Right atrium auricular region (tissue), 2 donors: ENCODE data around the gene FNDC4. TPM values are rescaled to one million over a fixed set of nuclear protein-coding genes. Genes with fewer than 3 reads are reported as not detected.
A peak's percentile ranks its signal among the peaks of the same experiment; 100 is the strongest.
"Not testable (repeated sequence)": the region's sequence is repeated elsewhere in the genome, so short reads cannot be mapped to it uniquely, and the experiment has no call there.

Experiments used
- DNase-seq: peaks from one replicate; pipeline ENCODE4 v3.0.0-alpha.2; 2019; ENCODE audit warnings: low spot score
- H3K27ac ChIP-seq, 2 donors: fragments of 200-600 bp; sonication (generic); 1 replicate in 1 of 2; 2 replicates in 1 of 2; pipeline ENCODE4 v1.5.1; 2016 to 2019
- H3K27me3 ChIP-seq, 2 donors: fragments of 200-600 bp; sonication (generic); one replicate each; pipeline versions ENCODE4 v1.5.1 to v1.6.0; 2017 to 2019
- H3K36me3 ChIP-seq: fragments of 200-600 bp; sonication (generic); one replicate; pipeline ENCODE4 v1.5.1; 2016
- H3K4me1 ChIP-seq, 2 donors: fragments of 200-600 bp; sonication (generic); one replicate each; pipeline versions ENCODE4 v1.5.1 to v1.6.0; 2017 to 2019
- H3K4me3 ChIP-seq, 2 donors: fragments of 200-600 bp; sonication (generic); 1 replicate in 1 of 2; 2 replicates in 1 of 2; pipeline ENCODE4 v1.5.1; 2017 to 2019; ENCODE audit warnings: mild to moderate bottlenecking in 1 of 2, moderate library complexity in 1 of 2
- H3K9me3 ChIP-seq, 2 donors: fragments of 200-600 bp; sonication (generic); one replicate each; pipeline ENCODE4 v1.5.1; 2019
- CTCF ChIP-seq, 2 donors: fragments of 200-600 bp; sonication (generic); IDR thresholded peaks; one replicate each; pipeline ENCODE4 v1.5.1; 2019; ENCODE audit warnings: antibody characterized with exemption in 2 of 2
- total RNA-seq, 2 donors: library from RNA; depleted of rRNA; stranded (reverse); fragments of >200 nt; gene quantifications; one replicate each; pipeline ENCODE4 v1.1.0, GENCODE V29; 2016

Gene FNDC4, protein sequence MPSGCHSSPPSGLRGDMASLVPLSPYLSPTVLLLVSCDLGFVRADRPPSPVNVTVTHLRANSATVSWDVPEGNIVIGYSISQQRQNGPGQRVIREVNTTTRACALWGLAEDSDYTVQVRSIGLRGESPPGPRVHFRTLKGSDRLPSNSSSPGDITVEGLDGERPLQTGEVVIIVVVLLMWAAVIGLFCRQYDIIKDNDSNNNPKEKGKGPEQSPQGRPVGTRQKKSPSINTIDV
- total RNA-seq: 10 to 100 TPM in 1 of 2 donors, 1 to 10 TPM in 1; 2.2 to 19.3 TPM

DNA sequence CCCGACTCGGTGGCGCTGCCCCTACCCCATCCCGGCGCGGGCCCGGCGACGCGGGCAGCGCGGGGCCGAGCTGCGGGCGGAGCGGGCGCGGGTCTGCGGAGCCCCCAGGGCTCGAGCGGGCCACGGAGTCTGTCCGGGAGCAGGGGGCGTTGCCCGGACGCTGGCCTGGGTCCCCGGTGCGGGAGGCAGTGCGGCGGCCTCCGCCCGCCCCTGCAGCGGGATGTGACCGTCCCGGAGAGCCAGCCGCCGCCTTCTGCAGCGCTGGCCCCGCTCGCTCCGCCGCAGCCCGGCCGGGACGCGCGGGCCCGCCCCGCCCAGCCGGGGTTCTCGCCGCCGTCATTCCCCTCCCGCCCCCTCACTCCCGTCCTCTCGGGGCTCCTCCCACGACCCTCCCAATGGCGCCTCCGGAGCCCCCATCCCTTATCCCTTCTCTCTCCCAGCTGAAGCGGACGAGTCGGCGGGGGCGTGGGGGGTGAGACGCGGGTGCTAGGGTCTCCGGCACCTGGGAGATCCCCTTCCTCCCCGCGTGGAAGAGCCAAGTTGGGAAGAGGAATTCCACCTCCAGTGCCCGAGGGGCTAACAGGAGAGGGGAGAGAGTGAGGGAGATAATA is at the start of gene FNDC4:
FNDC4 (minus strand) TSS at position 257 of the 611 bp plus-strand sequence. CDS start 521 bp downstream, outside the sequence.
- Histone ChIP-seq H3K4me1 (peaks cover 0 to 17% of the 10 kb centered on the region in 2 donors), H3K36me3 (no peaks in the 10 kb centered on the region), H3K9me3 (no peaks in the 10 kb centered on the region), H3K27ac (peak within 1 kb of the TSS in 1 of 2 donors; percentile 48), H3K4me3 (peak within 1 kb of the TSS; percentile 40 to 60), H3K27me3 (no peaks in the 10 kb centered on the region)
- DNase-seq: no peak
- no peak for TF ChIP-seq CTCF (IDR thresholded peaks at IDR 0.05)

GRCh38 chr2:27544143-27544821 is 49.3 kb upstream of the FNDC4 start:
- TF ChIP-seq CTCF (IDR thresholded peaks at IDR 0.05): no peak
- H3K27ac ChIP-seq: no peak overlapping the region

GRCh38 chr2:27539649-27540048 is 44.6 kb upstream of the FNDC4 start:
- not testable (repeated sequence) for H3K4me1 ChIP-seq, H3K27ac ChIP-seq, H3K4me3 ChIP-seq, DNase-seq, H3K9me3 ChIP-seq, H3K36me3 ChIP-seq, H3K27me3 ChIP-seq

More at GRCh38 chr2:27544143-27544821, 49.3 kb upstream of the FNDC4 start:
- H3K36me3 ChIP-seq: no peaks in the 10 kb centered on the region
- H3K27me3 ChIP-seq: no peaks in the 10 kb centered on the region
- peaks cover 0 to 14% of the 10 kb centered on the region in 2 donors for H3K9me3 ChIP-seq
- no peak for DNase-seq
- H3K4me3 ChIP-seq: no peak overlapping the region
- no peaks in the 10 kb centered on the region for H3K4me1 ChIP-seq

DNA sequence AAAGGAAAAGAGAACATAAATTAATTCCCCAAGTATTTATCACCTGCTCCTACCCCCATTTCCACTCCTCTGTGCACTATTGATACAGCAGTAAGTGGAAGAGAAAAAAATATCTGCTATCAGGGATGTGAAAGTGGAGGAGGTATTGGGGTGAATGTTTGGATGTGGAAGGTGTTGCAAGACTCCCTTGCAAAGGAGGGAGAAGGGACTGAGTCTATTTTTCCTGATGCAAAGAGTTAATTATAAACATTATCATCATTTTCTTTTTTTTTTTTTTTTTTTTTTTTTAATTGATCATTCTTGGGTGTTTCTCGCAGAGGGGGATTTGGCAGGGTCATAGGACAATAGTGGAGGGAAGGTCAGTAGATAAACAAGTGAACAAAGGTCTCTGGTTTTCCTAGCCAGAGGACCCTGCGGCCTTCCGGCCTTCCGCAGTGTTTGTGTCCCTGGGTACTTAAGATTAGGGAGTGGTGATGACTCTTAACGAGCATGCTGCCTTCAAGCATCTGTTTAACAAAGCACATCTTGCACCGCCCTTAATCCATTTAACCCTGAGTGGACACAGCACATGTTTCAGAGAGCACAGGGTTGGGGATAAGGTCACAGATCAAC is 43.9 kb upstream of the FNDC4 start:
- DNase-seq: not testable (repeated sequence)

DNA sequence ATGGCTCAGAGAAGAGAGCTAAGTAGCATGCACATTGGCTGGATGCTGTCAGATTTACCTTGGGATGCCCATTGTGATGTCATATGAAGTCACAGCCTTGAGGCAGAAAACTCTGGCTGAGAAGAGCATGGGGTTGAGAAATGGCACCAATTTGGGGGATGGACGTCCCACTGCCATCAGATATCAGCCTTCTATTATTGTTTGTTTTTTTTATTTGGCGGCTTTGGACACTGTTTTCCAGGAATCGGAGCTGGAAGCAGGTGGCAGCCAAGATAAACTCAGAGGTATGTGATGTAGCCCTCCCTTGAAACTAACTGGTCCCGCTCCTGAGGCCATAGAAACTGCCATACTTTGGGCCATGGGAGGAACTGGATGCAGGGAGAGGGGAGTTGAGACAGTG is 42.3 kb upstream of the FNDC4 start:
- no peaks in the 10 kb centered on the region for H3K9me3 ChIP-seq
- H3K36me3 ChIP-seq: no peaks in the 10 kb centered on the region
- no peaks in the 10 kb centered on the region for H3K4me1 ChIP-seq
- no peak for TF ChIP-seq CTCF (IDR thresholded peaks at IDR 0.05)
- no peaks in the 10 kb centered on the region for H3K27me3 ChIP-seq
- no peak overlapping the region for H3K4me3 ChIP-seq
- no peak overlapping the region for H3K27ac ChIP-seq
- no peak for DNase-seq

More for the DNA sequence above, 43.9 kb upstream of the FNDC4 start:
- H3K27me3 ChIP-seq, H3K4me1 ChIP-seq, H3K4me3 ChIP-seq, H3K36me3 ChIP-seq, H3K27ac ChIP-seq, H3K9me3 ChIP-seq: not testable (repeated sequence)

- H3K36me3 ChIP-seq: no peaks in the 10 kb centered on the region
- H3K9me3 ChIP-seq: no peaks in the 10 kb centered on the region
- no peaks in the 10 kb centered on the region for H3K4me1 ChIP-seq
- no peak for TF ChIP-seq CTCF (IDR thresholded peaks at IDR 0.05)
- no peak for DNase-seq
- no peak overlapping the region for H3K27ac ChIP-seq
- H3K4me3 ChIP-seq: no peak overlapping the region
- no peaks in the 10 kb centered on the region for H3K27me3 ChIP-seq
These were observed 37.0 kb upstream of the FNDC4 start for GRCh38 chr2:27531983-27532382.
